Upper lobe of left lung (tissue), 6 donors: ENCODE measurements around the gene BPIFB4. TPM values are rescaled to one million over a fixed set of nuclear protein-coding genes. Genes with fewer than 3 reads are reported as not detected.

ENCODE experiments used
- ATAC-seq, 2 donors: fragments of 200-7000 bp; cut with Tn5 transposase; one replicate each; pipeline ENCODE4 v1.9.1; 2022; ENCODE audit warnings: mild to moderate bottlenecking in 2 of 2, moderate library complexity in 2 of 2; ENCODE audit not compliant: low FRiP score in 2 of 2
- DNase-seq, 2 donors: peaks; one replicate each; pipeline ENCODE4 v3.0.0-alpha.2; 2019 to 2020
- H3K27ac ChIP-seq, 4 donors: fragments of 200-600 bp; sonication (generic); one replicate each; pipeline ENCODE4 v1.5.1; 2016 to 2019
- H3K27me3 ChIP-seq, 4 donors: fragments of 200-600 bp; sonication (generic); one replicate each; pipeline ENCODE4 v1.5.1; 2017 to 2019
- H3K36me3 ChIP-seq, 4 donors: fragments of 200-600 bp; sonication (generic); one replicate each; pipeline ENCODE4 v1.5.1; 2016 to 2019
- H3K4me1 ChIP-seq, 4 donors: fragments of 200-600 bp; sonication (generic); one replicate each; pipeline ENCODE4 v1.5.1; 2018 to 2019
- H3K4me3 ChIP-seq, 4 donors: fragments of 200-600 bp; sonication (generic); one replicate each; pipeline ENCODE4 v1.5.1; 2017 to 2019; ENCODE audit warnings: mild to moderate bottlenecking in 2 of 4, moderate library complexity in 1 of 4
- H3K9me3 ChIP-seq, 4 donors: fragments of 200-600 bp; sonication (generic); one replicate each; pipeline ENCODE4 v1.5.1; 2018 to 2019
- EP300 ChIP-seq, 4 donors: sonication (generic); formaldehyde crosslinking; IDR thresholded peaks; one replicate each; pipeline ENCODE4 v1.5.1; 2017; ENCODE audit warnings: antibody characterized with exemption in 4 of 4, control low read depth in 2 of 4
- POLR2A ChIP-seq, 4 donors: fragments of 450-650 bp; IDR thresholded peaks; one replicate each; pipeline ENCODE4 v1.5.1; 2016 to 2017; ENCODE audit warnings: antibody characterized with exemption in 4 of 4, mild to moderate bottlenecking in 2 of 4
- POLR2AphosphoS5 ChIP-seq, 2 donors: sonication (generic); formaldehyde crosslinking; IDR thresholded peaks; one replicate each; pipeline ENCODE4 v1.5.1; 2017; ENCODE audit warnings: antibody characterized with exemption in 2 of 2
- WGBS, 2 donors: methylation state at CpG; one replicate each; pipeline ENCODE4 v1.1.5; 2017 to 2018; 5-methylcytosine and 5-hydroxymethylcytosine counted together
- total RNA-seq, 6 donors: library from RNA; depleted of rRNA in 4 of 6; stranded (reverse); fragments of >200 nt in 4 of 6; gene quantifications; one replicate each; pipeline versions ENCODE4 v1.1.0 to v1.2.1, GENCODE V29; 2016 to 2021
- TF ChIP-seq, protein P1 (sequence below), 6 experiments: fragments of 450-650 bp in 4 of 6; fragments of 200-600 bp in 2 of 6; sonication (generic) in 2 of 6; IDR thresholded peaks; one replicate each; pipeline ENCODE4 v1.5.1; 2016 to 2019; ENCODE audit warnings: antibody characterized with exemption in 6 of 6
- donor health status: DM: no; HTN: no; CAD: no; lungs with moderate emphysema.
- donor health status: DM: no; HTN: yes; CAD: no; lungs with severe emphysema.

The BPIFB4 gene
- total RNA-seq, 6 donors from 2014 or later = not detected

DNA sequence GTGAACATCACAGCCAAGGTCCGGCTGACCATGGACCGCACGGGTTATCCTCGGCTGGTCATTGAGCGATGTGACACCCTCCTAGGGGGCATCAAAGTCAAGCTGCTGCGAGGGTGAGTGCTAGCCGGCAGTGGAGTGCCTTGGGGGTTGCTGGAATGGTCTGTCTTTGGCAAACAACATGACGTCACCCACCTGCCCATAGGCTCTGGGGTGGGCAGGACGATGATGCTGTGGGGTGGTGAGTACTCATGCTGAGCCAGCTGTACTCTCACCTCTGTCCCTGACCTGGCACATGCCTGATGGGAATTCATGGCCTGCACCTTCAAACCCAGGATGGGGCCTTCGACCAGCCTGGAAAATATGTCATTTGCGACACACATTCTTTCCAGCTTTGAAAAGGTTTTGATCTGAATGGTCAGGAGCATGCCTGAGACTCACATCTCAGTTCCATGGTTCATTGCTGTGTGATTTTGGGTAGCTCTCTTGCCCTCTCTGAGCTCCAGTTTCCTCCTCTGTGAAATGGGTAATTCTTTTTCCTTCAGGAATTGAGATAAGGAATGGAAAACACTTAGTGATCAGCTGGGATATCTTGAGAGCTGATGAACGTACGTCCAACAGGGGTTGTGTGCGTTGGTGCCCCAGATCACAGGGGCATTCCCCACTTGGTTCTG is 6.7 kb downstream of the BPIFB4 start:
- H3K9me3 ChIP-seq = no peaks in the 10 kb centered on the region
- no peaks in the 10 kb centered on the region for H3K36me3 ChIP-seq
- TF ChIP-seq POLR2A (IDR thresholded peaks at IDR 0.05) = no peak
- TF ChIP-seq, protein P1, sequence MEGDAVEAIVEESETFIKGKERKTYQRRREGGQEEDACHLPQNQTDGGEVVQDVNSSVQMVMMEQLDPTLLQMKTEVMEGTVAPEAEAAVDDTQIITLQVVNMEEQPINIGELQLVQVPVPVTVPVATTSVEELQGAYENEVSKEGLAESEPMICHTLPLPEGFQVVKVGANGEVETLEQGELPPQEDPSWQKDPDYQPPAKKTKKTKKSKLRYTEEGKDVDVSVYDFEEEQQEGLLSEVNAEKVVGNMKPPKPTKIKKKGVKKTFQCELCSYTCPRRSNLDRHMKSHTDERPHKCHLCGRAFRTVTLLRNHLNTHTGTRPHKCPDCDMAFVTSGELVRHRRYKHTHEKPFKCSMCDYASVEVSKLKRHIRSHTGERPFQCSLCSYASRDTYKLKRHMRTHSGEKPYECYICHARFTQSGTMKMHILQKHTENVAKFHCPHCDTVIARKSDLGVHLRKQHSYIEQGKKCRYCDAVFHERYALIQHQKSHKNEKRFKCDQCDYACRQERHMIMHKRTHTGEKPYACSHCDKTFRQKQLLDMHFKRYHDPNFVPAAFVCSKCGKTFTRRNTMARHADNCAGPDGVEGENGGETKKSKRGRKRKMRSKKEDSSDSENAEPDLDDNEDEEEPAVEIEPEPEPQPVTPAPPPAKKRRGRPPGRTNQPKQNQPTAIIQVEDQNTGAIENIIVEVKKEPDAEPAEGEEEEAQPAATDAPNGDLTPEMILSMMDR (IDR thresholded peaks at IDR 0.05) = no peak
- no peak for TF ChIP-seq EP300 (IDR thresholded peaks at IDR 0.05)
- TF ChIP-seq POLR2AphosphoS5 (IDR thresholded peaks at IDR 0.05) = no peak
- ATAC-seq (no peak), DNase-seq (no peak)
- H3K4me1 ChIP-seq = no peaks in the 10 kb centered on the region
- H3K4me3 ChIP-seq = no peak overlapping the region
- no peak overlapping the region for H3K27ac ChIP-seq
- no peaks in the 10 kb centered on the region for H3K27me3 ChIP-seq
- WGBS, 2 donors = 88% methylated on average over 12 to 14 of the region's 14 CpGs

DNA sequence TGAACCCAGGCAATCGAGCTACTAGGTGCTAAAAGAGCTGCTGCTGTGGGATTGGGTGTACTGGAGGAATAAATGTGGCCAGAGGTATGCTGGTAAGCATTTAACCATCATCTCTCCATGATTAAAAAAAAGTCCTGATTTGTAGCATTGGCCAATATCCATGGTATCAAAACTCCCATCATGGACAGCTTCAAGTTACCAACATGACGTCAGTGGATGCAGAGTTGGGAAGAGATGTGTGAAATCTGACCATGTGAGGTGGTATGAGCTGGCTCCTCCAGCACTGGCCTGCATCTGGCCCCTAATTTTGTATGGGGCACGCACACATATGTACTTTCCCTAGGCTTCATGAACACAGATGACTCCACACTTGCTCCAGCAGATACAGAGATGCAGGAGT is 11.7 kb downstream of the BPIFB4 start:
- H3K27me3 ChIP-seq = no peaks in the 10 kb centered on the region
- TF ChIP-seq POLR2A (IDR thresholded peaks at IDR 0.05) = no peak
- no peak for TF ChIP-seq EP300 (IDR thresholded peaks at IDR 0.05)
- TF ChIP-seq, protein P1 (IDR thresholded peaks at IDR 0.05) = no peak
- no peak for TF ChIP-seq POLR2AphosphoS5 (IDR thresholded peaks at IDR 0.05)
- no peak for ATAC-seq
- H3K27ac ChIP-seq = no peak overlapping the region
- H3K4me3 ChIP-seq = no peak overlapping the region
- no peak for DNase-seq
- WGBS, 2 donors = 74 to 97% methylated on average over 2 to 3 of the region's 3 CpGs
- H3K9me3 ChIP-seq = no peaks in the 10 kb centered on the region
- peaks cover 0 to under 1% (median 0%) of the 10 kb centered on the region in 4 donors for H3K4me1 ChIP-seq
- no peaks in the 10 kb centered on the region for H3K36me3 ChIP-seq

DNA sequence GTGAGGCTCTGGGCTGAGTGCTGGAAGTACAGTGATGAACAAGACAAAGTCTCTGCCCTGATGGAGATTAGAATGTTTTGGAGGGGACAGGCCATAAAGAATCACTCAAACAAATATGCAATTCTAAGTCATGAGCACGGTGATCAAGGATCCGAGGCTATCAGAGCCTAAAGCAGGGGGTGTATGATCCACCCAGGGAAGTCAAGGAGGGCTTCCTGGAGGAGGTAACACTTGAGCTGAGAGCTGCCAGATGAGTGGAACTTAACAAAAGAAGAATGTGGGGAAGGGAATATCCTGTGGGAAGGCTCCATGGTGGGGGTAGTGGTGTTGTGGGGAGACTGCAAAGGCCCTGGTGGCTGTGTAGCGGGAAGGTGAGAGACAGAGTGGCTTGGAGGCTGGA is 12.2 kb downstream of the BPIFB4 start:
- no peak for ATAC-seq
- Histone ChIP-seq H3K36me3 (no peaks in the 10 kb centered on the region), H3K4me3 (no peak overlapping the region), H3K27ac (no peak overlapping the region), H3K9me3 (no peaks in the 10 kb centered on the region), H3K27me3 (no peaks in the 10 kb centered on the region), H3K4me1 (peaks cover 0 to 6% (median 0%) of the 10 kb centered on the region in 4 donors)
- DNase-seq = no peak
- 73 to 74% methylated on average over 3 of the region's 3 CpGs for WGBS, 2 donors
- TF ChIP-seq POLR2A (IDR thresholded peaks at IDR 0.05) (no peak), EP300 (IDR thresholded peaks at IDR 0.05) (no peak), POLR2AphosphoS5 (IDR thresholded peaks at IDR 0.05) (no peak)
- TF ChIP-seq, protein P1 (IDR thresholded peaks at IDR 0.05) = no peak

DNA sequence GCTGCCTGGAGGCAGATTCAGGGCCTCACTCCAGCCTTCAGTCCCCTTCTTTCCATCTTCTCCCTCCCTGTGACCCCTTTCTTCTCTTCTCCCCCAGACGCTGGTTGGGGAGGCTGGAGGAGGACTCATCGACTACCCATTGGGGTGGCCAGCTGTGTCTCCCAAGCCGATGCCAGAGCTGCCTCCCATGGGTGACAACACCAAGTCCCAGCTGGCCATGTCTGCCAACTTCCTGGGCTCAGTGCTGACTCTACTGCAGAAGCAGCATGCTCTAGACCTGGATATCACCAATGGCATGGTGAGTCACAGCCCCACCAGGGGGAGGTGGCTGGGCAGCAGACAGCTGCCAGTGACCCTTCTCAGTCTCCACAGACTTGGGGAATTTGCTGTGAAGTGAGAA is 12.9 kb downstream of the BPIFB4 start:
- WGBS, 2 donors = 69 to 83% methylated on average over 3 of the region's 3 CpGs
- DNase-seq (no peak), ATAC-seq (no peak)
- Histone ChIP-seq H3K4me1 (peaks cover 0 to 9% (median 0%) of the 10 kb centered on the region in 4 donors), H3K9me3 (no peaks in the 10 kb centered on the region), H3K27ac (no peak overlapping the region), H3K4me3 (no peak overlapping the region), H3K36me3 (no peaks in the 10 kb centered on the region), H3K27me3 (no peaks in the 10 kb centered on the region)
- TF ChIP-seq POLR2A (IDR thresholded peaks at IDR 0.05) (no peak), EP300 (IDR thresholded peaks at IDR 0.05) (no peak), POLR2AphosphoS5 (IDR thresholded peaks at IDR 0.05) (no peak)
- TF ChIP-seq, protein P1 (IDR thresholded peaks at IDR 0.05) = no peak

DNA sequence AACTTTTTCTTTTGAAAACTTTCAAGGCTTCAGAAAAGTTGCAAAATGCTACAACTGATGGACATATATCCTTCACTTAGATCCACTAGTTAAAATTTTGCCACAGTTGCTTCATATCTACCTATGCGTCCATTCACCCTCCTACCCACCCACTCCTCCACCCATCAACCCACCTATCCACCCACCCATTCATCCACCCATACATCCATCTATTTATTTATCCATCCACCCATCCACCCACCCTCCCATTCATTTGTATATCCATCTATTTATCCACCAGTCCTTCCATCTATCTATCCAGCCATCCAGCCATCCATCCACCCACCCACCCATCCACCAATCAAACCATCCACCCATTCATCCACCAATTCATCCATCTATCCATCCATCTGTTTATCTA is 13.6 kb downstream of the BPIFB4 start:
- Histone ChIP-seq H3K27ac (no peak overlapping the region), H3K27me3 (no peaks in the 10 kb centered on the region), H3K9me3 (no peaks in the 10 kb centered on the region), H3K4me3 (no peak overlapping the region), H3K36me3 (no peaks in the 10 kb centered on the region), H3K4me1 (peaks cover 0 to 9% (median 0%) of the 10 kb centered on the region in 4 donors)
- ATAC-seq (no peak), DNase-seq (no peak)
- TF ChIP-seq EP300 (IDR thresholded peaks at IDR 0.05) = no peak
- TF ChIP-seq, protein P1 (IDR thresholded peaks at IDR 0.05) = no peak
- TF ChIP-seq POLR2A (IDR thresholded peaks at IDR 0.05) = no peak
- TF ChIP-seq POLR2AphosphoS5 (IDR thresholded peaks at IDR 0.05) = no peak
- WGBS, 2 donors = 83 to 95% methylated on average over 1 of the region's 1 CpG
